Esophagus muscularis mucosa (tissue), 4 donors: ENCODE results near the gene KCNJ16. TPM values are rescaled to one million over a fixed set of nuclear protein-coding genes. Genes with fewer than 3 reads are reported as not detected.

Source experiments
- DNase-seq: peaks from one replicate; pipeline ENCODE4 v3.0.0-alpha.2; 2017; ENCODE audit errors: extremely low spot score
- H3K27ac ChIP-seq, 4 donors: fragments of 200-600 bp; sonication (generic); replicated peaks in 1 of 4; 1 replicate in 3 of 4; 2 replicates in 1 of 4; pipeline ENCODE4 v1.5.1; 2016 to 2019; ENCODE audit warnings: mild to moderate bottlenecking in 1 of 4
- H3K27me3 ChIP-seq, 4 donors: fragments of 200-600 bp; sonication (generic); one replicate each; pipeline versions ENCODE4 v1.5.1 to v1.6.0; 2016 to 2019
- H3K36me3 ChIP-seq, 4 donors: fragments of 200-600 bp; sonication (generic); one replicate each; pipeline ENCODE4 v1.5.1; 2016 to 2019
- H3K4me1 ChIP-seq, 4 donors: fragments of 200-600 bp; sonication (generic); one replicate each; pipeline ENCODE4 v1.5.1; 2016 to 2019
- H3K4me3 ChIP-seq, 4 donors: fragments of 200-600 bp; sonication (generic); 1 replicate in 2 of 4; 2 replicates in 2 of 4; pipeline ENCODE4 v1.5.1; 2016 to 2019; ENCODE audit warnings: mild to moderate bottlenecking in 4 of 4, moderate library complexity in 1 of 4
- H3K9me3 ChIP-seq, 4 donors: fragments of 200-600 bp; sonication (generic); 1 replicate in 3 of 4; 2 replicates in 1 of 4; pipeline ENCODE4 v1.5.1; 2016 to 2019
- EP300 ChIP-seq: sonication (generic); formaldehyde crosslinking; IDR thresholded peaks from one replicate; pipeline ENCODE4 v1.6.1; 2017; ENCODE audit warnings: antibody characterized with exemption
- POLR2A ChIP-seq: fragments of 450-650 bp; IDR thresholded peaks from one replicate; pipeline ENCODE4 v1.6.1; 2017; ENCODE audit warnings: antibody characterized with exemption, moderate library complexity, mild to moderate bottlenecking, low read depth
- POLR2AphosphoS5 ChIP-seq, 2 donors: sonication (generic); formaldehyde crosslinking; IDR thresholded peaks; one replicate each; pipeline ENCODE4 v1.6.1; 2017; ENCODE audit warnings: antibody characterized with exemption in 2 of 2
- WGBS: methylation state at CpG from one replicate; pipeline ENCODE4 v1.1.5; 2018; 5-methylcytosine and 5-hydroxymethylcytosine counted together
- intact Hi-C: fragments of 100-400 bp; cut with DNase I; formaldehyde crosslinking; loops from one replicate; pipeline ENCODE4 v1.15.1; 2023
- total RNA-seq, 4 donors: library from RNA; depleted of rRNA; stranded (reverse); fragments of >200 nt; gene quantifications; one replicate each; pipeline versions ENCODE4 v1.1.0 to v1.2.1, GENCODE V29; 2016
- TF ChIP-seq, protein P1 (sequence below), 3 experiments: fragments of 200-600 bp in 2 of 3; fragments of 450-650 bp in 1 of 3; sonication (generic) in 2 of 3; IDR thresholded peaks; one replicate each; pipeline ENCODE4 v1.5.1; 2017 to 2019; ENCODE audit warnings: antibody characterized with exemption in 3 of 3, mild to moderate bottlenecking in 2 of 3, moderate library complexity in 1 of 3

KCNJ16 gene
- total RNA-seq, 4 donors from 2014 or later = 0.78 to 0.86 (median 0.83) TPM; not detected in 1

DNA sequence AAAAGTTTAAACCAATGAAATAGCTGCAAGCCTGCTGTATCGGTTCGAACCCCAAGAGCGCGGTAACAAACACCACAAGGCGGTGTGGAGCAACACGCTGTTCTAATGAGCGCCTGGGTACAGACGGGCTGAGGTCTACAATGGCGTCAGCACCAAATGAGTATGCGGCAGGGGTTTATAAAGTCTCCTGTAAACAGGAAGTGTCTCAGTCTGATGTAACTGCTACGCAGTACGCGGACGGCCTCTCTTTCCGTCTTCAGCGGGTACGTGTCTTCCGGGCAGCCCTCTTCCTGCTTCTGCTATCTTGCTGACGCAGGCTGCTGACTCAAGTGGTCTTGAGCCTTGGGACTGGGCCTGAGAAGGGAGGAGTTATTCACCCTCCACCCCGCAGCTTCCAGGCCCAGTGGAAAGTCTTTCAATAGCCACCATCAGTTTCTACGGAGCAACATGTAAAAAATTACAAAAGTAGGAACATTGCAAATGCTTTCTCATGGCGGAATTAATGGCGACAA is 53.8 kb downstream of the KCNJ16 start:
- TF ChIP-seq EP300 = no peak
- TF ChIP-seq, protein P1, sequence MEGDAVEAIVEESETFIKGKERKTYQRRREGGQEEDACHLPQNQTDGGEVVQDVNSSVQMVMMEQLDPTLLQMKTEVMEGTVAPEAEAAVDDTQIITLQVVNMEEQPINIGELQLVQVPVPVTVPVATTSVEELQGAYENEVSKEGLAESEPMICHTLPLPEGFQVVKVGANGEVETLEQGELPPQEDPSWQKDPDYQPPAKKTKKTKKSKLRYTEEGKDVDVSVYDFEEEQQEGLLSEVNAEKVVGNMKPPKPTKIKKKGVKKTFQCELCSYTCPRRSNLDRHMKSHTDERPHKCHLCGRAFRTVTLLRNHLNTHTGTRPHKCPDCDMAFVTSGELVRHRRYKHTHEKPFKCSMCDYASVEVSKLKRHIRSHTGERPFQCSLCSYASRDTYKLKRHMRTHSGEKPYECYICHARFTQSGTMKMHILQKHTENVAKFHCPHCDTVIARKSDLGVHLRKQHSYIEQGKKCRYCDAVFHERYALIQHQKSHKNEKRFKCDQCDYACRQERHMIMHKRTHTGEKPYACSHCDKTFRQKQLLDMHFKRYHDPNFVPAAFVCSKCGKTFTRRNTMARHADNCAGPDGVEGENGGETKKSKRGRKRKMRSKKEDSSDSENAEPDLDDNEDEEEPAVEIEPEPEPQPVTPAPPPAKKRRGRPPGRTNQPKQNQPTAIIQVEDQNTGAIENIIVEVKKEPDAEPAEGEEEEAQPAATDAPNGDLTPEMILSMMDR (IDR thresholded peaks at IDR 0.05) = no peak
- TF ChIP-seq POLR2A = no peak
- TF ChIP-seq POLR2AphosphoS5 (IDR thresholded peaks at IDR 0.05) = no peak
- H3K9me3 ChIP-seq = no peaks in the 10 kb centered on the region
- H3K27ac ChIP-seq = no peak overlapping the region
- intact Hi-C loops = no loop called here
- no peak overlapping the region for H3K4me3 ChIP-seq
- no peaks in the 10 kb centered on the region for H3K27me3 ChIP-seq
- 97% methylated on average over 23 of the region's 23 CpGs for WGBS
- no peak for DNase-seq
- H3K36me3 ChIP-seq = no peaks in the 10 kb centered on the region
- no peaks in the 10 kb centered on the region for H3K4me1 ChIP-seq

DNA sequence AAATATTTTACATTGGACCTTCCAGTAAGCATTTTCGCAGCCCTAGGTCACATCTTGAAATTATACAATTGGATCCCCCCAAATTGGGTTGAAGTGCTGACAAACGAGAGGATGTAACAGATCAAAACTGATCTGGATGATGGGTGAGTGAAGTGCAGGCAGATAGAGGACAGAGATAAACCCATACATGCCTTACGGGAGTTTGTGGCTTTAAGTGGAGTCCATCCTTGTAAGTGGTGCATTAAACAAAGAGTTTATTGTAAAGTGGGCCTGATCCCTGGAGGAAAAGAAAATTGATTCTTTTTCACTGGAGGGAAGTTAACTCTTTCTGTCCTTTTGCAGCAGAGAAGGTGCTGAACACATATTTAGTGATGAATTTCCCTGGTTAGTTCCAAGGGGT is 55.3 kb downstream of the KCNJ16 start:
- Histone ChIP-seq H3K4me3 (no peak overlapping the region), H3K9me3 (no peaks in the 10 kb centered on the region), H3K27ac (no peak overlapping the region), H3K4me1 (no peaks in the 10 kb centered on the region), H3K36me3 (no peaks in the 10 kb centered on the region), H3K27me3 (no peaks in the 10 kb centered on the region)
- intact Hi-C loops = no loop called here
- TF ChIP-seq EP300 = no peak
- TF ChIP-seq, protein P1 (IDR thresholded peaks at IDR 0.05) = no peak
- no peak for TF ChIP-seq POLR2AphosphoS5 (IDR thresholded peaks at IDR 0.05)
- no peak for TF ChIP-seq POLR2A
- WGBS = 92% methylated on average over 3 of the region's 3 CpGs
- DNase-seq = no peak

DNA sequence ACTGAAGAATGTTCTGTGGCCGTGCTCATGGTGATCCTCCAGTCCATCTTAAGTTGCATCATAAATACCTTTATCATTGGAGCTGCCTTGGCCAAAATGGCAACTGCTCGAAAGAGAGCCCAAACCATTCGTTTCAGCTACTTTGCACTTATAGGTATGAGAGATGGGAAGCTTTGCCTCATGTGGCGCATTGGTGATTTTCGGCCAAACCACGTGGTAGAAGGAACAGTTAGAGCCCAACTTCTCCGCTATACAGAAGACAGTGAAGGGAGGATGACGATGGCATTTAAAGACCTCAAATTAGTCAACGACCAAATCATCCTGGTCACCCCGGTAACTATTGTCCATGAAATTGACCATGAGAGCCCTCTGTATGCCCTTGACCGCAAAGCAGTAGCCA is 57.5 kb downstream of the KCNJ16 start:
- H3K27me3 ChIP-seq = no peaks in the 10 kb centered on the region
- H3K9me3 ChIP-seq = no peaks in the 10 kb centered on the region
- WGBS = 97% methylated on average over 9 of the region's 11 CpGs
- DNase-seq = no peak
- peaks cover 8 to 15% (median 14%) of the 10 kb centered on the region in 4 donors for H3K4me1 ChIP-seq
- no peaks in the 10 kb centered on the region for H3K36me3 ChIP-seq
- no peak overlapping the region for H3K4me3 ChIP-seq
- no peak for TF ChIP-seq POLR2AphosphoS5 (IDR thresholded peaks at IDR 0.05)
- no peak for TF ChIP-seq POLR2A
- no peak for TF ChIP-seq EP300
- TF ChIP-seq, protein P1 (IDR thresholded peaks at IDR 0.05) = no peak
- H3K27ac ChIP-seq = no peak overlapping the region
- intact Hi-C loops = no loop called here

DNA sequence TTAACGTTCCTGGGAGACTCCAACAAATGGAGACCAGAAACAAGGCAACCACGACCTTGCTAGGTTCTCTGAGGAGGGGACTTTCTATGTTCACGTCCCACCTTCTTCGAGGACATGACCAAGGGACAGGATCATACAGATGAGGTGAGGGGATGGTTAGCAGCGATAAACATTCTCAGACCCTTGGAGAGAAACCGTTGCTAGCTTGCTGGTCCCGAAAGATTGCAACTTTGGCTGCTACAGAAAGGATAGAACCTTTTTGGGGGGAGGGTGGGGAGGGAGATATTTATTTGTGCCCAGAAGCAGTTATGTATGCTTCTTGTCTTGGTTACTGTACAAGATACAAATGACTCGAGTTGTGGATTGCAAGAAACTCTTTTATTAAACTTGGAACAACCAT is 59.0 kb downstream of the KCNJ16 start:
- Histone ChIP-seq H3K36me3 (no peaks in the 10 kb centered on the region), H3K27me3 (no peaks in the 10 kb centered on the region), H3K27ac (no peak overlapping the region), H3K9me3 (no peaks in the 10 kb centered on the region), H3K4me3 (no peak overlapping the region), H3K4me1 (peaks cover 18 to 31% (median 29%) of the 10 kb centered on the region in 4 donors)
- DNase-seq = no peak
- TF ChIP-seq POLR2AphosphoS5 (IDR thresholded peaks at IDR 0.05) (no peak), POLR2A (no peak), EP300 (no peak)
- TF ChIP-seq, protein P1 (IDR thresholded peaks at IDR 0.05) = no peak
- 91% methylated on average over 8 of the region's 8 CpGs for WGBS
- intact Hi-C loops = no loop called here

DNA sequence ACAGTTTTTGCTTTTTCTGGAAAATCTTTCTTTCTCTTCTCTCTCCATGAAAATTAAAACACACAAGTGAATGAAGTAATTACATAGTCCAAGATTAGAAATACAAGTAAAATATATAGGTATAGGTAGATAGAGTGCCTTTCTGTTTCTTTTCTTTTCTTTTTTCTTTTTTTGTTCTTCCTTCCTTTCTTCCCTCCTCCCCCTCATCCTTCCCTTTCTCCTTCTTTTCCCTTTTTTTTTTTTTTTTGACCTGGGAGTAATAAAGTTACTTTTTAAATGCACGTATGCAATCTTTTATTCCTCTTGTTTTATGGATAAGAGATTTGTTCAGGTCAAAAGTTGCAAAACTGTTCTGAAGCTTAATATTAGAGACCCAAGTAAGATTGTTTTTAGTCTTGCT is 59.8 kb downstream of the KCNJ16 start:
- Histone ChIP-seq H3K4me3 (no peak overlapping the region), H3K4me1 (peaks cover 18 to 33% (median 30%) of the 10 kb centered on the region in 4 donors), H3K27me3 (no peaks in the 10 kb centered on the region), H3K27ac (no peak overlapping the region), H3K36me3 (no peaks in the 10 kb centered on the region), H3K9me3 (no peaks in the 10 kb centered on the region)
- 100% methylated on average over 1 of the region's 1 CpG for WGBS
- intact Hi-C loops = loop anchor here (5.0 kb wide), 1 partner anchor 607 kb away; no protein-coding TSS in a partner anchor
- DNase-seq = no peak
- TF ChIP-seq POLR2A (no peak), POLR2AphosphoS5 (IDR thresholded peaks at IDR 0.05) (no peak), EP300 (no peak)
- TF ChIP-seq, protein P1 (IDR thresholded peaks at IDR 0.05) = no peak
